HepG2 (cell line): Measurements from ENCODE around the gene TMEM187. TPM values are rescaled to one million over a fixed set of nuclear protein-coding genes. Genes with fewer than 3 reads are reported as not detected.

Experiments
- ATAC-seq: fragments of 200-7000 bp; cut with Tn5 transposase; 3 replicates; pipeline ENCODE4 v1.9.1; 2020; ENCODE audit warnings: mild to moderate bottlenecking, moderate library complexity
- BruUV-seq: library from RNA; stranded (reverse); fragments of 400-500 nt; replicated peaks from 2 replicates; lab custom pipeline; 2021; lab: Mats Ljungman, UMichigan
- CTCF ChIA-PET: fragments of 300-600 bp; formaldehyde crosslinking; extraction: SDS; loops from one replicate; lab custom pipeline; 2021; ENCODE audit warnings: low total read pairs, inconsistent platforms, low intra/inter-chr PET ratio; lab: Yijun Ruan, JAX
- POLR2A ChIA-PET: fragments of 350-600 bp; sonication (Branson Sonifier 250); formaldehyde crosslinking; loops from one replicate; lab custom pipeline; 2020; ENCODE audit warnings: antibody characterized with exemption, inconsistent platforms; lab: Yijun Ruan, JAX
- DNase-seq: peaks from one replicate; pipeline ENCODE4 v3.0.0-alpha.2; 2015; ENCODE audit warnings: low spot score
- FAIRE-seq: peaks from 3 replicates; lab custom pipeline; 2011; peaks lifted over from hg19 to GRCh38; lab: Jason Lieb, UNC
- H2AFZ ChIP-seq: one replicate; pipeline ENCODE4 v1.6.1; 2011; ENCODE audit warnings: low read length, inconsistent platforms
- H3K27ac ChIP-seq: fragments of 300-600 bp; 3 replicates; pipeline ENCODE4 v1.8.0; 2011; ENCODE audit warnings: mixed run types, mild to moderate bottlenecking, mixed read lengths, low read length, inconsistent platforms; ENCODE audit not compliant: insufficient read depth; ENCODE audit errors: extremely low read length
- H3K27me3 ChIP-seq, 2 experiments: fragments of 200-600 bp in 1 of 2; 2 replicates in 1 of 2; 3 replicates in 1 of 2; pipeline versions ENCODE4 v1.6.0 to v1.8.0; 2011; ENCODE audit warnings: low read length in 2 of 2, mild to moderate bottlenecking in 2 of 2, moderate library complexity in 2 of 2, inconsistent platforms in 1 of 2; ENCODE audit not compliant: insufficient read depth in 2 of 2, control insufficient read depth in 1 of 2
- H3K36me3 ChIP-seq, 2 experiments: fragments of 200-600 bp in 1 of 2; replicated peaks in 1 of 2; 2 replicates in 1 of 2; 3 replicates in 1 of 2; pipeline versions ENCODE4 v1.5.1 to v1.8.0; 2011; ENCODE audit warnings: low read length in 2 of 2, inconsistent platforms in 1 of 2; ENCODE audit not compliant: insufficient read depth in 2 of 2, control insufficient read depth in 1 of 2
- H3K4me1 ChIP-seq: 2 replicates; pipeline ENCODE4 v1.5.1; 2012; ENCODE audit warnings: low read length, inconsistent platforms; ENCODE audit not compliant: insufficient read depth
- H3K4me2 ChIP-seq: 2 replicates; pipeline ENCODE4 v1.6.0; 2011; ENCODE audit warnings: low read depth, low read length, inconsistent platforms
- H3K4me3 ChIP-seq, 3 experiments: fragments of 200-600 bp in 1 of 3; sonication (generic), shearing (Covaris generic) in 1 of 3; replicated peaks in 1 of 3; 2 replicates each; pipeline ENCODE4 v1.5.1; 2011 to 2016; ENCODE audit warnings: low read length in 3 of 3, inconsistent platforms in 2 of 3, low read depth in 2 of 3, mild to moderate bottlenecking in 2 of 3, control low read depth in 1 of 3, mixed read lengths in 1 of 3; ENCODE audit not compliant: insufficient read depth in 1 of 3
- H3K79me2 ChIP-seq: one replicate; pipeline ENCODE4 v1.6.1; 2011; ENCODE audit warnings: low read length, inconsistent platforms; ENCODE audit not compliant: insufficient read depth
- H3K9ac ChIP-seq: 2 replicates; pipeline ENCODE4 v1.6.0; 2011; ENCODE audit warnings: mild to moderate bottlenecking, low read depth, low read length, inconsistent platforms; ENCODE audit not compliant: insufficient read depth
- H3K9me3 ChIP-seq: 2 replicates; pipeline ENCODE4 v1.5.1; 2012; ENCODE audit warnings: mild to moderate bottlenecking, low read length
- H4K20me1 ChIP-seq: 2 replicates; pipeline ENCODE4 v1.6.0; 2011; ENCODE audit warnings: inconsistent platforms, mild to moderate bottlenecking, low read length, moderate library complexity; ENCODE audit not compliant: insufficient read depth
- ARNT2 ChIP-seq: sonication (generic); formaldehyde crosslinking; IDR thresholded peaks from 2 replicates; pipeline ENCODE4 v1.8.0; 2022; ENCODE audit warnings: mild to moderate bottlenecking, low read depth, missing genetic modification reagents, moderate library complexity
- GABPB1 ChIP-seq: IDR thresholded peaks from 2 replicates; pipeline ENCODE4 v1.6.1; 2016; ENCODE audit warnings: mild to moderate bottlenecking, missing genetic modification reagents, moderate library complexity, missing compliant biosample characterization
- MAX ChIP-seq: IDR thresholded peaks from 2 replicates; pipeline ENCODE4 v1.6.1; 2012; ENCODE audit warnings: inconsistent platforms
- MTF2 ChIP-seq: sonication (generic); formaldehyde crosslinking; IDR thresholded peaks from 2 replicates; pipeline ENCODE4 v1.5.0; 2020; ENCODE audit warnings: missing genetic modification reagents, borderline replicate concordance
- RAD21 ChIP-seq: fragments of 450-650 bp; formaldehyde crosslinking; IDR thresholded peaks from 2 replicates; pipeline ENCODE4 v1.5.0; 2020; ENCODE audit warnings: mild to moderate bottlenecking
- TBL1XR1 ChIP-seq: fragments of 150-350 bp; IDR thresholded peaks from 2 replicates; pipeline ENCODE4 v1.6.1; 2014; ENCODE audit warnings: borderline replicate concordance, low read length; ENCODE audit not compliant: partially characterized antibody
- TCF7L2 ChIP-seq: IDR thresholded peaks from 2 replicates; pipeline ENCODE4 v1.6.1; 2011; ENCODE audit warnings: mild to moderate bottlenecking, low read depth, low read length, moderate library complexity
- UBTF ChIP-seq: sonication (generic); formaldehyde crosslinking; IDR thresholded peaks from 2 replicates; pipeline ENCODE4 v1.4.0; 2020; ENCODE audit warnings: mild to moderate bottlenecking, missing genetic modification reagents
- XBP1 ChIP-seq: sonication (generic); formaldehyde crosslinking; IDR thresholded peaks from 2 replicates; pipeline ENCODE4 v1.5.0; 2020; ENCODE audit warnings: missing genetic modification reagents
- ZFX ChIP-seq: sonication (generic); formaldehyde crosslinking; IDR thresholded peaks from 2 replicates; pipeline ENCODE4 v1.4.0; 2020; ENCODE audit warnings: mild to moderate bottlenecking, low read depth, missing genetic modification reagents, moderate library complexity
- ZFY ChIP-seq: sonication (generic); formaldehyde crosslinking; IDR thresholded peaks from 2 replicates; pipeline ENCODE4 v1.4.0; 2020; ENCODE audit warnings: missing genetic modification reagents
- ZNF230 ChIP-seq: sonication (generic); formaldehyde crosslinking; IDR thresholded peaks from 2 replicates; pipeline ENCODE4 v1.4.0; 2020; ENCODE audit warnings: mild to moderate bottlenecking, missing genetic modification reagents
- ZNF343 ChIP-seq: sonication (generic); formaldehyde crosslinking; IDR thresholded peaks from 2 replicates; pipeline ENCODE4 v1.4.0; 2020; ENCODE audit warnings: mild to moderate bottlenecking, missing genetic modification reagents
- ZNF512B ChIP-seq: sonication (generic); formaldehyde crosslinking; IDR thresholded peaks from 2 replicates; pipeline ENCODE4 v1.5.1; 2020; ENCODE audit warnings: missing genetic modification reagents, mild to moderate bottlenecking, borderline replicate concordance
- ZNF557 ChIP-seq: sonication (generic); formaldehyde crosslinking; IDR thresholded peaks from 2 replicates; pipeline ENCODE4 v1.4.0; 2020; ENCODE audit warnings: missing genetic modification reagents
- ZSCAN21 ChIP-seq: sonication (generic); formaldehyde crosslinking; IDR thresholded peaks from 2 replicates; pipeline ENCODE4 v1.8.0; 2022; ENCODE audit warnings: mild to moderate bottlenecking, missing genetic modification reagents, moderate library complexity, borderline replicate concordance
- WGBS: methylation state at CpG from one replicate; pipeline ENCODE4 v1.1.6; 2017; ENCODE audit warnings: low lambda C conversion rate; 5-methylcytosine and 5-hydroxymethylcytosine counted together
- in situ Hi-C: cut with HindIII; loops from 2 replicates; pipeline ENCODE4 v1.10.0; 2017; ENCODE audit warnings: low pct_unique_long_range_greater_than_20kb; ENCODE audit not compliant: extremely low pct_ligation_motif_present
- intact Hi-C: fragments of 100-400 bp; cut with micrococcal nuclease; formaldehyde crosslinking; loops from one replicate; pipeline ENCODE4 v1.10.0; 2022; ENCODE audit not compliant: unreplicated experiment
- polyA plus RNA-seq, 8 experiments: library from polyadenylated mRNA; depleted of rRNA in 3 of 8; stranded (reverse) in 7 of 8; unstranded in 1 of 8; fragments of >200 nt; fragmentation: Illumina TruSeq in 4 of 8; extraction: Trizol in 4 of 8; gene quantifications; 2 replicates each; pipeline versions ENCODE4 v1.2.1 to v1.2.3, GENCODE V29; 2011 to 2016; ENCODE audit warnings: low read depth in 4 of 8, missing spikeins in 1 of 8, mixed read lengths in 1 of 8; ENCODE audit not compliant: insufficient read depth in 1 of 8
- total RNA-seq, 5 experiments: library from RNA; depleted of rRNA; stranded (reverse); fragments of >200 nt; fragmentation: Illumina TruSeq; extraction: Trizol; gene quantifications; 2 replicates each; pipeline ENCODE4 v1.2.3, GENCODE V29; 2016; ENCODE audit warnings: low read depth in 1 of 5
- TF ChIP-seq, protein P1 (sequence below): fragments of 450-650 bp; IDR thresholded peaks from 2 replicates; pipeline ENCODE4 v1.6.1; 2017

Gene TMEM187
- total and polyA plus RNA-seq, 2 of the 13 experiments (the other 11 are each of a cell fraction or from before 2014, with no cell fraction given), result 2.2 to 6.2 TPM

GRCh38 chrX:154019633-154020528 is 47.3 kb downstream of the TMEM187 start, which contains the start of gene IRAK1:
IRAK1 (minus strand) TSS chrX:154019902; CDS start chrX:154019812, 90 bp downstream.
- peak within 1 kb of the TSS; percentile 69 for H3K27ac ChIP-seq
- peak; percentile 58 for ATAC-seq
- H2AFZ ChIP-seq, result no peak within 1 kb of the TSS
- no peaks in the 10 kb centered on the region for H4K20me1 ChIP-seq
- WGBS, result no CpG with 5 or more reads among the region's 99 CpGs
- FAIRE-seq, result no peak
- ChIA-PET CTCF (no interaction called here), POLR2A (interaction anchor here (0.8 to 1.8 kb wide), 5 partner anchors 10 to 92 kb away, joined by 3 to 6 read pairs (median 4); no protein-coding TSS in a partner anchor)
- H3K27me3 ChIP-seq, result no peaks in the 10 kb centered on the region
- intact Hi-C loops (loop anchor here (2.0 kb wide), 1 partner anchor 37 kb away; no protein-coding TSS in a partner anchor), in situ Hi-C loops (no loop called here)
- H3K9ac ChIP-seq, result peak within 1 kb of the TSS; percentile 82
- peak within 1 kb of the TSS; percentile 59 to 78 (median 77) for H3K4me3 ChIP-seq
- H3K79me2 ChIP-seq, result peaks cover 15% of the 10 kb centered on the region
- peak within 1 kb of the TSS; percentile 78 for H3K4me2 ChIP-seq
- peaks cover 0 to 7% of the 10 kb centered on the region in 2 experiments; a peak in 1 of 5 replicates for H3K36me3 ChIP-seq
- no peaks in the 10 kb centered on the region for H3K9me3 ChIP-seq
- H3K4me1 ChIP-seq, result peaks cover 44% of the 10 kb centered on the region
- no TSS peak for BruUV-seq
- no peak for DNase-seq
- TF ChIP-seq MAX, result peak; percentile 54; the same call in 1 of the 2 replicates
- TF ChIP-seq ZNF557, result no peak
- TF ChIP-seq XBP1 (CRISPR knock-in tag), result no peak
- no peak for TF ChIP-seq ZNF512B (CRISPR knock-in tag)
- TF ChIP-seq ZFX (CRISPR knock-in tag), result peak; percentile 64
- no peak for TF ChIP-seq MTF2 (CRISPR knock-in tag)
- no peak for TF ChIP-seq ZNF343 (CRISPR knock-in tag)
- TF ChIP-seq ZNF230 (CRISPR knock-in tag), result no peak
- TF ChIP-seq RAD21 (CRISPR knock-in tag), result peak; percentile 25
- TF ChIP-seq TCF7L2, result no peak
- TF ChIP-seq TBL1XR1, result no peak
- peak; percentile 19; the same call in 1 of the 2 replicates for TF ChIP-seq GABPB1 (CRISPR knock-in tag)
- TF ChIP-seq UBTF (CRISPR knock-in tag), result peak; percentile 38; the same call in 1 of the 2 replicates
- TF ChIP-seq ZSCAN21 (CRISPR knock-in tag), result no peak
- TF ChIP-seq ZFY (CRISPR knock-in tag), result peak; percentile 61
- TF ChIP-seq ARNT2, result no peak
- TF ChIP-seq, protein P1, sequence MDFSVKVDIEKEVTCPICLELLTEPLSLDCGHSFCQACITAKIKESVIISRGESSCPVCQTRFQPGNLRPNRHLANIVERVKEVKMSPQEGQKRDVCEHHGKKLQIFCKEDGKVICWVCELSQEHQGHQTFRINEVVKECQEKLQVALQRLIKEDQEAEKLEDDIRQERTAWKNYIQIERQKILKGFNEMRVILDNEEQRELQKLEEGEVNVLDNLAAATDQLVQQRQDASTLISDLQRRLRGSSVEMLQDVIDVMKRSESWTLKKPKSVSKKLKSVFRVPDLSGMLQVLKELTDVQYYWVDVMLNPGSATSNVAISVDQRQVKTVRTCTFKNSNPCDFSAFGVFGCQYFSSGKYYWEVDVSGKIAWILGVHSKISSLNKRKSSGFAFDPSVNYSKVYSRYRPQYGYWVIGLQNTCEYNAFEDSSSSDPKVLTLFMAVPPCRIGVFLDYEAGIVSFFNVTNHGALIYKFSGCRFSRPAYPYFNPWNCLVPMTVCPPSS, result no peak
